ENCODE measurements around the gene THG1L.

DNA sequence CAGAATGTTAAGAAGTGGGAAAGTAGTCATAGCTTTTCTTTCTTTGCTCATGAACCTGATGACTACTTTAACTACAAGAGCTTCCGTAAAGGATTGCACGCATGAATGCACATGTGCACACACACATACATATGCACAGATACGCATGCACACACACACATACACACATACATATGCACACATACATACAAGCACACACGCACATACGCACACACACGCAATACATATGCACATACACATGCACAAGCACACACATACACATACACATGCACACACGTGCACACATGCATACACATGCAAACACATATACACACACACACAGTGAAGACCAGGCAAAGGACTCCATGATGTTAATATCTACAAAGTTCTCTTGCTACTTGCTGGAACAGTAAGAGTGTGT lies 35.2 kb downstream of the THG1L start:
- TF ChIP-seq CEBPB (IDR thresholded peaks at IDR 0.05), result no peak
- TF ChIP-seq, protein P1, sequence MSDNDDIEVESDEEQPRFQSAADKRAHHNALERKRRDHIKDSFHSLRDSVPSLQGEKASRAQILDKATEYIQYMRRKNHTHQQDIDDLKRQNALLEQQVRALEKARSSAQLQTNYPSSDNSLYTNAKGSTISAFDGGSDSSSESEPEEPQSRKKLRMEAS (IDR thresholded peaks at IDR 0.05), result no peak
- TF ChIP-seq, protein P2, sequence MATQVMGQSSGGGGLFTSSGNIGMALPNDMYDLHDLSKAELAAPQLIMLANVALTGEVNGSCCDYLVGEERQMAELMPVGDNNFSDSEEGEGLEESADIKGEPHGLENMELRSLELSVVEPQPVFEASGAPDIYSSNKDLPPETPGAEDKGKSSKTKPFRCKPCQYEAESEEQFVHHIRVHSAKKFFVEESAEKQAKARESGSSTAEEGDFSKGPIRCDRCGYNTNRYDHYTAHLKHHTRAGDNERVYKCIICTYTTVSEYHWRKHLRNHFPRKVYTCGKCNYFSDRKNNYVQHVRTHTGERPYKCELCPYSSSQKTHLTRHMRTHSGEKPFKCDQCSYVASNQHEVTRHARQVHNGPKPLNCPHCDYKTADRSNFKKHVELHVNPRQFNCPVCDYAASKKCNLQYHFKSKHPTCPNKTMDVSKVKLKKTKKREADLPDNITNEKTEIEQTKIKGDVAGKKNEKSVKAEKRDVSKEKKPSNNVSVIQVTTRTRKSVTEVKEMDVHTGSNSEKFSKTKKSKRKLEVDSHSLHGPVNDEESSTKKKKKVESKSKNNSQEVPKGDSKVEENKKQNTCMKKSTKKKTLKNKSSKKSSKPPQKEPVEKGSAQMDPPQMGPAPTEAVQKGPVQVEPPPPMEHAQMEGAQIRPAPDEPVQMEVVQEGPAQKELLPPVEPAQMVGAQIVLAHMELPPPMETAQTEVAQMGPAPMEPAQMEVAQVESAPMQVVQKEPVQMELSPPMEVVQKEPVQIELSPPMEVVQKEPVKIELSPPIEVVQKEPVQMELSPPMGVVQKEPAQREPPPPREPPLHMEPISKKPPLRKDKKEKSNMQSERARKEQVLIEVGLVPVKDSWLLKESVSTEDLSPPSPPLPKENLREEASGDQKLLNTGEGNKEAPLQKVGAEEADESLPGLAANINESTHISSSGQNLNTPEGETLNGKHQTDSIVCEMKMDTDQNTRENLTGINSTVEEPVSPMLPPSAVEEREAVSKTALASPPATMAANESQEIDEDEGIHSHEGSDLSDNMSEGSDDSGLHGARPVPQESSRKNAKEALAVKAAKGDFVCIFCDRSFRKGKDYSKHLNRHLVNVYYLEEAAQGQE (IDR thresholded peaks at IDR 0.05; ENCODE audit: low read depth), result no peak
- no peak for TF ChIP-seq YY1 (IDR thresholded peaks at IDR 0.05; ENCODE audit: low read depth)

Data from Ishikawa (cell line).